ENCODE measurements around the gene ACY1.
A peak's percentile ranks its signal among the peaks of the same experiment; 100 is the strongest.
"Not testable (repeated sequence)": the region's sequence is repeated elsewhere in the genome, so short reads cannot be mapped to it uniquely, and the experiment has no call there.

Gene ACY1

DNA sequence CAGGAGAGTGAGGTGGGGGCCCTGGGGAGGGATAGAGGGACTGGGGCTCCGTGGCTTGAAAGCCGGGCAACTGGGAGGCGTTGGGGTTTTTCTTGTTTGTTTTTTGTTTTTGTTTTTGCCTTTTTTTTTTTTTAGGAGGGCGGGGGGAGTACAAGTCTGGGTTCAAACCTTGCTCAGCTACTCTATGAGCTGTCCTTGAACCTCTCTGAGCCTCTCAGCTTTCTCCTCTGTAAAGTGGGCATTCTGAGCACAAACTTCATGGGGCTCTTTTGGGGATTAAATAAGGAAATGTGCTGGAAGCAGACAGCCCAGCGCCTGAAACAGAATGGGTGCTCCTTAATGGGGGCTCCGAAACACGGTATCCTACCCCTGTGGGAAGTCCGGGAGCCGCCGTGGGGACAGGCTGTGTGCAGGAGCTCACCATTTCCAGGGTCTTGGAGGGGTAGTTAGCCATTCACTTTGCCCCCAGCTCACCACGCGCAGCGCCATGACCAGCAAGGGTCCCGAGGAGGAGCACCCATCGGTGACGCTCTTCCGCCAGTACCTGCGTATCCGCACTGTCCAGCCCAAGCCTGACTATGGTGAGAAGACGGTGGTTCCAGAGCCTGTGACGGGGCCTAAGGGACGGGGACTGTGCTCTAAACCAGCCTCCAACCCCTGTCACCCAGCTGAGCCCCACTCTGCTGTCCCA lies 388 bp downstream of the ACY1 start:
- DNase-seq (ENCODE audit: low spot score) = no peak

DNA sequence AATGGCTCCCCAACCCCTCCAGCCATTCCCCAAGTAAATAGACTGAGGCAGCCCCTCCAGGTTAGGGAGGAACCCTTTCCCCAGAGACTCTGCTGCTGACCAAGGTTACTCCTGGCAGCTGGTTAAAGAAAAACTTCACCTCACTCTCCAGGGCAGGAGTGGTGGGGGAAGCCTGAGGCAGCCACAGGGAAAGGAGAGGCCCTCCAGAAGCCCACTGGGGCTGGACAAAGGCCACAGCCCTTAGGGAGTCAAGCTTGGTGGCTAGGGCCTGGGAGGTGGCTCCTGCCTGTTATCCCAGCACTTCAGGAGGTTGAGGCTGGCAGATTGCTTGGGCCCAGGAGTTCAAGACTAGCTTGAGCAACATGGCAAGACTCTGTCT lies 923 bp downstream of the ACY1 start:
- DNase-seq (ENCODE audit: low spot score) = no peak

DNA sequence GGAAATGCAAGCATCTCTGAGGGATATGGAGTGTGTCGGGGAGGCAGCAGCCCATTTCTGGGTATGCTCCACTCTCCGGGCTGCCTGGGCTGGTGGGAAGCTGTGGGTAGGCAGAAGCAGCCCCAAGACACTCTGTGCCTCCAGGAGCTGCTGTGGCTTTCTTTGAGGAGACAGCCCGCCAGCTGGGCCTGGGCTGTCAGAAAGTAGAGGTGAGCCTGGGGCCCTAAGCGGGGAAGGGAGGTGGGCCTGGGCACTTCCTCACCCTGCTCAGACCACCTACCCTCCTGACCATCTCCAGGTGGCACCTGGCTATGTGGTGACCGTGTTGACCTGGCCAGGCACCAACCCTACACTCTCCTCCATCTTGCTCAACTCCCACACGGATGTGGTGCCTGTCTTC lies 1.7 kb downstream of the ACY1 start:
- DNase-seq (ENCODE audit: low spot score) = no peak

DNA sequence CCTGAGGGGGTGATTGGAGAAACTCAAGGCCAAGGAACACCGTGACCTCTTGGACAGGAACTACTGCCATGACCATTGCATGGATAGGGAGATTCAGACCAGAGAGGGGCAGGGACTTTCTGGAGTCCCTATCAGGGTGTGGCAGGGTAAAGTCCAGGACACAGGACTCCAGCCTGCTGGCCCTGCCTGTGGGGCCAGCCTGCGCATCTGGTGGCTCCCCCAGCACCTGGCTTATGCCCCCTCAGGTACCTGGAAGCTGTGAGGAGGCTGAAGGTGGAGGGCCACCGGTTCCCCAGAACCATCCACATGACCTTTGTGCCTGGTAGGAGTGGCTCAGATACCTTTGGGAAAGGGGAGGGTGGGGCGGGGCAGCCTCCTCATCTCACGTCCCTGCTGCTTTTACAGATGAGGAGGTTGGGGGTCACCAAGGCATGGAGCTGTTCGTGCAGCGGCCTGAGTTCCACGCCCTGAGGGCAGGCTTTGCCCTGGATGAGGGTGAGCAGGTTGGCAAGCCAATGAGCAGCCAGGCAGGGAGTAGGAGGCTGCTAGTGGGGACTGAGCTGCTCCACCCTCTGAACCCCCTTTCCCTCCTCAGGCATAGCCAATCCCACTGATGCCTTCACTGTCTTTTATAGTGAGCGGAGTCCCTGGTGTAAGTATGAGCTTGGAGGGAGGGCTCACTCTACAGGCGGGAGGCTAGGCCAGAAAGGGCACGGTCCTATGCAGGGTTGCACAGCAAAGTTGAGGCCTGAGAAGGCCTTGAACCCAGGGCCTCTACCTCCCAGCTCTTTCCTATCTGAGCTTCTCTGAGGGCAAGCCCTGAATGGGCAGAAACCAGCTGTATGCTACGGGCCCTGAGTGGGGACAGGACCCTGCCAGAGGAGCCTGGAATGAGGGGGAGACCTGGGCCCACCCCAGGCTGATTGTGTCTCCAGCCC lies 2.9 kb downstream of the ACY1 start:
- DNase-seq (ENCODE audit: low spot score) = no peak

DNA sequence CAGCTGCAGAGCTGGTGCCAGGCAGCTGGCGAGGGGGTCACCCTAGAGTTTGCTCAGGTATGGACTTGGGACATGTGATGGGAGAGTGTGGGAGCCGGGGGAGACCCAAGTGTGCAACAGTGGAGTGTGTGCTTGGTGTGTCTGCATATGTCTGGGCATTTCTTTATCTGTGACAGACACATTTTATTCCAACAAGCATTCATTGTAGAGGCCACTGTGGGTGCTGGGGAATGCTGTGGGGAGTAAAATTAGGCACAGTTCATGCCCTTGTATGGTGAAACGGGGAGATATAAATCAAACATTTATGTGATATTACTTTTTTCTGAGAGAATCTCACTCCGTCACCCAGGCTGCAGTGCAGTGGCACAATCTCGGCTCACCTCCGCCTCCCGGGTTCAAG lies 4.2 kb downstream of the ACY1 start:
- no peak for DNase-seq (ENCODE audit: low spot score)

DNA sequence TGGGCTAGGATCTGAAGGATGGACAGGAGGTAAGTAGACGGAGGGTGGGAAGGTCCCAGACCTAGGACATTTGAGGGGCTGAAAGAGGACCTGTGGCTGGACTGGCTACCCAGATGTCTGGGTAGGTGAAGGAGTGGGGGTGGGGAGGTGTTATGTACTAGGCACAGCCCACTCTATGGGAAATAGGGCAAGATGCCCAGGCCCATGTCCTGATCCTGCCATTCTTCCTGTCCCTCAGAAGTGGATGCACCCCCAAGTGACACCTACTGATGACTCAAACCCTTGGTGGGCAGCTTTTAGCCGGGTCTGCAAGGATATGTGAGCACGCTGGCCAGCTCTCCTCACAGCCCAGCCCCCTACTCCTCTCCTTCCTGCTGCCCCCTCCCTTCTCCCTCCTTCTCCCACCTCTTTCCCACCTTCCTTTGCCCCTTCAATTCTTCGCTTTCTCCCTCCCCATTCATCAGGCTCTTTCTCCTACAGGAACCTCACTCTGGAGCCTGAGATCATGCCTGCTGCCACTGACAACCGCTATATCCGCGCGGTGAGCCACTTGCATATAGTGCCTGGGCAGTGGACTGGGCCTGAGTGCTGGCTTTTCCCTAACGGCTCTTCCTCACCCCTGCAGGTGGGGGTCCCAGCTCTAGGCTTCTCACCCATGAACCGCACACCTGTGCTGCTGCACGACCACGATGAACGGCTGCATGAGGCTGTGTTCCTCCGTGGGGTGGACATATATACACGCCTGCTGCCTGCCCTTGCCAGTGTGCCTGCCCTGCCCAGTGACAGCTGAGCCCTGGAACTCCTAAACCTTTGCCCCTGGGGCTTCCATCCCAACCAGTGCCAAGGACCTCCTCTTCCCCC lies 5.2 kb downstream of the ACY1 start:
- DNase-seq (ENCODE audit: low spot score) = no peak

DNA sequence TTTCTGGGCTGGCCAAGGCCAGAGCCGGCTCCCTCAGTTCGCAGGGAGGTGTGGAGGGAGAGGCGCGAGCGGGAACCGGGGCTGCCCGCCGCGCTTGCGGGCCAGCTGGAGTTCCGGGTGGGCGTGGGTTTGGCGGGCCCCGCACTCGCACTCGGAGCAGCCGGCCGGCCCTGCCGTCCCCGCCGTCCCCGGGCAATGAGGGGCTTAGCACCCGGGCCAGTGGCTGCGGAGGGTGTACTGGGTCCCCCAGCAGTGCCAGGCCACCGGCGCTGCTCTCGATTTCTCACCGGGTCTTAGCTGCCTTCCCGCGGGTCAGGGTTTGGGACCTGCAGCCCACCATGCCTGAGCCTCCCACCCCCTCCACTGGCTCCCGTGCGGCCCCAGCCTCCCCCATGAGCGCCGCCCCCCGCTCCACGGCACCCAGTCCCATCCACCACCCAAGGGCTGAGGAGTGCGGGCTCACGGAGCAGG lies 7.2 kb downstream of the ACY1 start:
- not testable (repeated sequence) for DNase-seq (ENCODE audit: low spot score)

DNA sequence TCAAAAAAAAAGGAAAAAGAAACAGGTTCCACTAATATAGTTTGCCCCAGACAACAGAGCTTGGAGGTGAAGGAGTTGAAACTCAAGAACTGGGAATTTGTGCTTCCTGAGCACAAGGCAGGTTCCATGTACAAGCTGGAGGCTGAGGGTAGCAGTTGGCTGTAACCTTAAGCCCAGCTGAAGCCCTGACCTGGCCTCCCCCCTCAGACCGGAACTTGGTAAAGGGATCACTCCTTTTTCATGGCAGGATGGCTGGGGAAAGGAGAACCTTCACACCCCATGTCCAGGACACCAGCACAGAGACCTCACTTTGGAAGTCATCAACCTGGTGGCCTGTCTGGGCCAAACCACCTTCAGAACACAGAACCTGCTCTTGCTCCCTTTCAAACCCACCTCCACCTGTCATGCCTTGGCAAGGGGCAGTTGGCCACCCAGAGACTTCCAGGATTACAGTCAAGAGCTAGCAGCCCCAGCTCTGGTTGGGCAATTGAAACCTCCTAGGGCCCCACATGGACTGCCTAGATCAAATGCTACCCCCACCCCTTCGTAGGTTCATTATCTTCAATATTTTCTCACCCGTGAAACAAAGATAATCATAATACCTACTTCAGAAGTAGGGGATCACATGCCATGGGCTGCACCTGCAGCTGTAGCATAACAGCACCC lies 8.8 kb downstream of the ACY1 start:
- DNase-seq (ENCODE audit: low spot score) = no peak

DNA sequence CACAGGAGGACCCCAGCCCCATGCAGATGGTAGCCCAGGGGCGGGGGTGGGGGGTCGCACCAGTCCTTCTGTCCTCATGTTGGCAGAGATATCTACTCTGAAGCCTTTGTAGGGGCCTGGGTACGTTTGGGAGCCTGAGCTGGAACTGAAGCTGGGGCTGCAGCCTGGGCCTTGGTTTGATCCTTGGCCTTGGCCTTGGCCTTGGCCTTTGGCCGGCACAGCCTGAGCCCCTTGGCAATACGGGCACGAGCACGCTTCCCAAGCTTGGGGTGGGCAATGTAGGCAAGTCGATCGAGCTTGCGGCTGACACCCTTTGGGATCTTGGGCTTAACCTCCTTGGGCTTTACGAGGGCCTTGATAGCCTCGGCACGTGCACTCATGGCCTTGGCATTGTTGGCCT lies 10.3 kb downstream of the ACY1 start:
- not testable (repeated sequence) for DNase-seq (ENCODE audit: low spot score)

DNA sequence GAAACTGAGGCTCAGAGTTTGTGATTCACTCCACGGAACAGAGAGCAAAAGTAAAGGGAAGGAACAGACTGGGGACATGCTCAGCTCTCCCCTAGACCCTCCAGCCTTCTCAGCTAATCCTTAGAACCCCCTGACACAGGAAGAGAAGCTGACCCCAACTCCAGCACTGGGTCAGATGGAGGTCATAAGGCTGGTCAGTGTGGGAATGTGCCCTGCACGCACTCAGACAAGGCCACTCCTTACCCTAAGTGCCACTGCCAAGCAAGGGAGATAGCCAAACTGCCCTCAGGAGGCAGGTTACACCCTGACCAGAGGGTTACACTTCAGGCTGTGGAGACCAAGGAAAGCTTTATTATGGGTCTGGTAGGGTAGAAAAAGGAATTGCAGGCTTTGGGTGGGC lies 11.2 kb downstream of the ACY1 start:
- DNase-seq (ENCODE audit: low spot score) = no peak

DNA sequence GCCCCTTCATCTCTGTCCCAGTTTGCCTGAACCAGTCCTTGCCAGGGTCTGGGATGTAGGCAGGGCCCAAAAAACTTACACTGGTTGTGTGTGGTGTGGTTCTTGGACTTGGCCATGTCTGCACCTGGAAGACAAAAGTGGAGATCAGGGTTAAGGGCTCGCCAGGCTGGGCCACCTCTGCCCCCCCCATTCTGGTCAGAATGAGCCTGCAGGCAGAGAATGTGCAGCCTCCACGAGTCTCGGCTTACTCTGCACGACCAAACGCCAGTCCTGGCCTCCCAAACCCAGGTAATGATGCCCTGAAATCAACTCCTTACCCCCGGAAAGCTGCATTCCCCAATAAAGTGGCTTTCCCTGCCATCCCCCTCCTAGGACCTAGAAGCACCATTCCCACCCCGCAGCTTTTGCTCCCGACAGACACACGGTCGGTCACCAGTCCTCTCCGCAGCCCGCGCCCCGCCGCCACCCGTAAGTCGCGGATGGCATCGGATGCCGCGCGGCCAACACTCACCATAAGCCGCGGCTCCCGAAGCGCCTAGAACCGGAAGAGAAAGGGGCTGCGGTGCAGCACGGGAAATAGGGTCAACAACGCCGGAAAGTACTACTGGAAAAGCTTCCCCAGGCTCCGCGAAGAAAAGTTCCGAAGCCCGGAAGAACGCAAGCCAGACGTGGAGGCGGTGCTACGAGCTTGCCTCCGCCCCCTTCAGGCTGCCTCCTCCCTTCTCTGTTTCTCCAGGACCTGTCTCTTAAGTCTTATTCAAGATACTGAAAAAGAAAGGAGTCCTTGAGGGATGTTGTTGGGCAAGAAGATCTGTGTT lies 12.2 kb downstream of the ACY1 start, which contains the start of gene RPL29:
RPL29 (minus strand) TSS at position 550 of the 818 bp plus-strand sequence; CDS start at position 116, 434 bp downstream.
- peak; percentile 95 for DNase-seq (ENCODE audit: low spot score)

DNA sequence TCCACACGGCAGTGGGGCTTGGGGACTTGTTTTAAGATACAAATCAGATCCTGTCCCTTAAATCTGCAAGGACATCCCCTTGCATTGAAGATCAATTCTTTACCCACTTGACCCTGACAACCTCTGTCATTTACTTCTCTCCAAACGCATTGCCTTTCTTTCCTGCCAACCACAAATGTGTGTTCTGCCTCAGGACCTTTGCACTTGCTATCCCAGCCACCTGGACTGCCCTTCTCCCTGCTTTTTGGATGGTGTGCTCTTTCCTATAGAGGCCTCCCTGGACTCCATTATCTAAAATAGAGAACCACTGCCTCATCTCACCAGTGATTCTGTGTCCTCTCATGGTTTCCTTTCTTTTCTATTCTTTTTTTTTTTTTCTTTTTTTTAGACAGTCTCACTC lies 13.8 kb downstream of the ACY1 start:
- DNase-seq (ENCODE audit: low spot score) = no peak

DNA sequence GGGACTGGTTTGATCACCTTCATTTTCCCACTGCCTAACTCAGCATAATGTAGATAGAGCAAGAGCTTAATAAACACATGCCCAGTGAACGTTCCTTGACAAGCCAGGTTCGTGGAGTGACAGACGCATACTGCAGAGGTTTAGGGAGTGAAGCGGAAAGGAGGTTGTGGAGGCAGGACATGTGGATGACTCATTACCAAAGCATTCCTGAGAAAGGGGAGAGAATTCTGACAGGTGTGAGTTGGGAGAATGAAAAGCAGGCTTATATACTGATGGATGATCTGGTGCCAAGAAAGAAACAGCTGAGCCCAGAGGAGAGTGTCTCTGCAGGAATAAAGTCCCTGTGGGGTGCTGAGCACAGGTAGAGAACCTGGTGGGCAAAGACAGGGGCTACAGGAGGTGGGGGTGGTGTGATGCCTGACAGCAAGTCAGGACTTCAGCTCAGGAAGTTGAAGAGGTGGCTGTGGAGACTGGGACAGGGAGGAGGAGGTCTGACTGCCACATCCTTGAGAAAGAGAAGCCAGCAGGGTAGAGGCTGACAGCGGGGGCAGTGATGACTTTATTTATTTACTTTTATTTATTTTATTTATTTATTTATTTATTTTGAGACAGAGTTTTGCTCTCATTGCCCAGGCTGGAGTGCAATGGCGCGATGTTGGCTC lies 14.7 kb downstream of the ACY1 start:
- DNase-seq (ENCODE audit: low spot score) = no peak

DNA sequence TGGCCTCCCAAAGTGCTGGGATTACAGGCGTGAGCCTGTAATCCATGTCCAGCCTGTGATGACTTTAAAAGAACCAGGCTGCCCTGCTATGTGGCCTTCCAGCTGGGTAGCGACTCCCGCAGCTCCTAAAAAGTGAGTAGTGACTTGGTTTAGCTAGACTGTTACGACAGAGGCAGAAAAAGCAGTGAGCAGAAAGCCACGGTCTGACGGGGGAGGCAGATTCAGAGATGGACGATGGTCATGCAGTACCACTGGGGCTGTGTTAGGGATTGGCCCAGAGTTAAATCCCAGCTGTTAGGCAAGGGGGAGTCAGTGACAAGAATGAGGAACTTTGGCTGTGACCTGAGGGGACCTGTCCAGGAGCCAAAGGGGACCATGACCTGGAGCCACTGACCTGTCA lies 15.4 kb downstream of the ACY1 start:
- no peak for DNase-seq (ENCODE audit: low spot score)

DNA sequence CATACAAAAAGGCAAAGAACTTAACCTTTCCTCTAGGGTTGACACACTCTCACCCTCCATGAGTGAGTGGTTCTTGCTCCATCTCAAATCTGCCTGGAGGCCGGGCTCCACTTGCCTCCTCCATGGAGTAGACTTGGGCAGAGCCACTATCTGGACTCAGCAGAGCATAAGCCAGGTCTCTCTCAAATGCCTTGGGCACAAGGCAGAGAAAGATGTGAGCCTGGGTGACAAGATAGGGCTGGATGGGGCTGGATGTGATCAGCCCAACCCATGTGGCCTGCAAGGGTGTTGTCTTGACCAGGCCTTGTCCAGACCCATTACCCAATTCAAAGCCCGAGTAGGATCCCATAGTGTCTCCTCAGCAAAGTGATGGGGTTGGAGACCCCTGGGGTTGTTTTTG lies 16.5 kb downstream of the ACY1 start:
- DNase-seq (ENCODE audit: low spot score) = no peak

DNA sequence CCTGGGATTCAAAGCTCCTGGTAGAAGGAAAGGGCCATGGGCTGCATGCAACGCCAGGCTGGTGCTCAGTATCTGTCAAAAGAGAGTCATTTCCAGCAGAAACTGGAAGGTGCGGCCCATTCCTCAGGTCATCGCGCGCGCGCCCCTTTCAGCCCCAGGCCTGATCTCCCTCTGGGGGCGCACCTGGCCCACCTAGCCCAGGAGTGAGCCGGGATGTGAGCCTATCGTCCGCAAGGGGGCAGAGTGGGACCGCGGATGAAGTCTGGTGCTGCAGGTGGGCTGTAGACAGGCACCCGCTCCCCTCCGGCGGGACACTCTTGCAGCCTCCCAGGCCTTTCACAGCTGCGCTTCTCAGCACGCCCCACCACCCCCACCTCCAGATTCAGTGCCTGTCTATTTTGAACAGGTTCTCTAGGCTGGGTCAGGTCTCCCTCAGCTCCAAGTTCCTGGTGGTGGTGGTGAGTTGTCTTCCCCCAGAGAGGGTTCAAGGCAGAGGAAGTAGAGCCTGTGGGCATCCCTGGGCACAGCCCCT lies 18.2 kb downstream of the ACY1 start:
- peak; percentile 82 for DNase-seq (ENCODE audit: low spot score)

DNA sequence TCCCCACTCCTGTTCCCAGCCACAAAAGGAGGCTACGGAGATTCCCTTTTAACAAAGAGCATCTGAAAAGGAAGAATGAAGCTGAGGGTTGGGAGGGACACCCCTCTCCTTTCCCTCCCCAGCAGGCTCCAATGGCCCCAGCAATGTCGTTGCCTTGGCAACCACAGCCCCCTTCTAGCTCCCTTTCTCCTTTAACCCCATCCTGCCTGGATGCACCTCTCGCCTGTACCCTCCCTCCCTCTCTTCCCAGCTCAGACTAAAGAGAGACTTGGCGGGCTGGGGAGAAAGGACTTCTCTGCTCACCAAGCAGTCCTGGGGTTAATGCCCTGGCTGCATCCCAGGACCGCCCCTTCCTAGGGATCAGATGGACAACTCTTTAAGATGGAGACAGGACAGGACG lies 19.4 kb downstream of the ACY1 start:
- no peak for DNase-seq (ENCODE audit: low spot score)

DNA sequence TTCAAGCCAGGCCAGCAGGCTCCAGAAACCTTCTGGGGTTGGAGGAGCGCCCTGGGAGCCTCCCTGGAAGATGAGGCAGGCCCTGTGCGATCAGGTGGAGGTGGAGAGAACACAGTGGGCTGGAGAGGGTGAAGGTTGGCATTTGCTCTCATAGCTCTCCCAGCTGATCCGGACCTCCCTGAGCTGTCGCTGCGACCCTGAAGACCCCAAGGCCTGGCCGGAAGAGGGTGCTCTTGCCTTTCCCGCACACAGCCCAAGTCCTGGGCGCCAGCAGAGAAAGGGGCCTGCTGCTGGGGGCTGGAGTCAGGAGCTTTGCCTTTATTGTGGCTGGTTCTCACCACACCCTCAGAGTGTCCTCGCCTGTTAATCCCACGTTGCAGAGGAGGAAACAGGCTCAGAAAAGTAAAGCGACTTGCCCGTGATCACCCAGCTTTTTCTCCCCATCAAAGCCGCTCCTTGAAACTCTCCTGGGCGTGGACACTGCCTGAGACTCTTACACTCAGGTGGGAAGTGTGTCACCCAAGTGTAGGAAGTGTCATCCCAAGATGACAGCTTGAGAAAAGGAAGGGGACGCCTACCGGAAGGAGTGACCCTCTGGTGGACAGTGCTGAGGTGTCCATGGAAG lies 20.9 kb downstream of the ACY1 start:
- DNase-seq (ENCODE audit: low spot score) = peak; percentile 55

DNA sequence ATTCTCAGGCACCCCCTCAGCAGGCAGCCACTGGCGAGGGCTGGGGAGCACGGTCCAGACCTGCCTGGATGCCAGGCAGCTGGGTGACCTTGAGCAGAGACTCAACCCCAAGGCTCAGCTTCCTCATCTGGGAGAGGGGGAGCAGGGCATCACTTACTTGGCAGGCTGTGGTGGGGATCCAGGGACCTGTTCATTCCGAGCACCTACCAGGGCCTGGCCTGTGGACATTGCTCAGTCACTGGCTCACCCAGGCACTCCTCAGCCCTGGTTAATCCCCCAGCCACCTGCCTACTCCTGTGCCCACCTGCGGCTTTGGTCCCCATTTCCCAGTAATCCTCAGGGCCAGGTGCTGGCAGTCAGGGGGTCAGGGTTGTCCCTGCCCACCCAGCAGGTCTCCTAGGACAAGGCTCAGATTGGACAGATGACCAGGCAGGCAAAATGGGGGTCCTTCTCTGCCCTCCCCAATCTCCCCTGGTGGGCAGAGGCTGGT lies 21.6 kb downstream of the ACY1 start:
- no peak for DNase-seq (ENCODE audit: low spot score)

Data from AG08396 (cell line).